ENCODE results near the gene CORO2B.

Gene CORO2B

DNA sequence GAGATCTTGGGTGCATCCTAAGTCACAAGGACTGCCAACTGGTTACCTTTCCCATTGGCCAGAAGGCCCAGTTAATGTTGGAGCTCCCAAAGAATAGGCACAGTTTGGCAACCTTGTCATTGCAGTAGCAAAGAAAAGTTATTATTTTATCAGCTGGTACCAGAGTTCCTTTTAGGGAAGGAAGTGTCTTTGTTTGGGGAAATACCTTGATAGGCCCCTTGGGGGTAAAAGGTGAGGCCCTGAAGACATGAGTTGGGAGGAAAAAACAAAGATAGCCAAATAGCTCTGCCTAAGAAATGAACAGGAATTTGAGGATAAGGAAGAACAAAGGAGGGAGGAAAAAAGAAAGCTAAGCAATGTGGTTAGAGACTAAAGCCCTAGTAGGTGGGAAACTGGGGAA is 156.1 kb downstream of the CORO2B start:
- no peak for TF ChIP-seq CTCF (IDR thresholded peaks at IDR 0.05)
- Histone ChIP-seq H3K4me1 (ENCODE audit: control insufficient read depth in 1 of 2, insufficient read depth in 1 of 2, low read depth in 1 of 2, low read length in 1 of 2) (peaks cover 20 to 25% of the 10 kb centered on the region in 2 experiments), H3K36me3 (no peaks in the 10 kb centered on the region), H3K27ac (peak overlapping the region; percentile 26), H3K4me3 (ENCODE audit: low read depth in 1 of 2, low read length in 1 of 2) (no peak overlapping the region), H3K27me3 (no peaks in the 10 kb centered on the region), H3K9me3 (no peaks in the 10 kb centered on the region)

DNA sequence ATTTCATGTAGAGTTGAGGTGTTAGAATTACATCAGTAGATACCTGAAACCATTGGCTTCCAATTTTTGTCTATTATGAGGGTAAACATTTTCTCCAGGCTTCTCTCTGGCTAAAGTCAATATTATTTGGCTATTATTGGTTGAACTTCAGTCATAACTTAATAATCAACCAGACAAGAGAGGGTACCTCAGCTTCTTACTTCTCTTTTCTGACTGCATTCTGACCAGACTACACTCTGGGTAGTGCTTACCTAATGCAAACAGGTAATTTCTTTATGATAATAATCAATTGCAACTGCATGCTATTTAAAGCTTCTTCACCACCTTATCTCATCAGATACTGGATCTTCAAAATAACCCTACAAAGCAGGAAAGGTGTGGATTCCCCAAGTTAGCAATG is 156.8 kb downstream of the CORO2B start:
- H3K4me3 ChIP-seq (ENCODE audit: low read depth in 1 of 2, low read length in 1 of 2), result no peak overlapping the region
- no peak for TF ChIP-seq CTCF (IDR thresholded peaks at IDR 0.05)
- H3K27ac ChIP-seq, result peak overlapping the region; percentile 26
- H3K9me3 ChIP-seq, result no peaks in the 10 kb centered on the region
- peaks cover 20 to 25% of the 10 kb centered on the region in 2 experiments for H3K4me1 ChIP-seq (ENCODE audit: control insufficient read depth in 1 of 2, insufficient read depth in 1 of 2, low read depth in 1 of 2, low read length in 1 of 2)
- H3K36me3 ChIP-seq, result no peaks in the 10 kb centered on the region
- H3K27me3 ChIP-seq, result no peaks in the 10 kb centered on the region

GRCh38 chr15:68739390-68740080 is 160.7 kb downstream of the CORO2B start:
- Histone ChIP-seq H3K27ac (no peak overlapping the region), H3K4me3 (ENCODE audit: low read depth in 1 of 2, low read length in 1 of 2) (no peak overlapping the region), H3K36me3 (no peaks in the 10 kb centered on the region), H3K9me3 (no peaks in the 10 kb centered on the region), H3K4me1 (ENCODE audit: control insufficient read depth in 1 of 2, insufficient read depth in 1 of 2, low read depth in 1 of 2, low read length in 1 of 2) (peaks cover 20 to 23% of the 10 kb centered on the region in 2 experiments), H3K27me3 (no peaks in the 10 kb centered on the region)
- no peak for TF ChIP-seq CTCF (IDR thresholded peaks at IDR 0.05)

DNA sequence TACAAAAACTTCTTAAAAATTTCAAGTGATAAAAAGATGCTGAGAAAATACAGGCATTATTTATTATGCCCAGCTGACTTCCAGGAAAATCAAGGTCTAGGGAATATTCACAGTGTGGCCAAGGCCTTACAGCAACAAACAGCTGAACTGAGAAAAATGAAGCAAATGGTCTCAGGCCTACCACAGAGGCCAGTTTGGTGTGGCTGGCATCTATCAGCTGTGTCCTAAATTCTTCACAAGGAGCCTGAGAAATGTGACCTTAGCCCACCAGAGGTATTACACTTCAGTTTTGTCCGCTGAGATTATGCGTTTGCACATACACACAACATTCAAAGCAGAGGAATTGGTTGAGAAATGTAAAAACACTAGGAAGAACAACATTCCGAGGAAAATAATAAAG is 164.5 kb downstream of the CORO2B start:
- H3K9me3 ChIP-seq, result no peaks in the 10 kb centered on the region

DNA sequence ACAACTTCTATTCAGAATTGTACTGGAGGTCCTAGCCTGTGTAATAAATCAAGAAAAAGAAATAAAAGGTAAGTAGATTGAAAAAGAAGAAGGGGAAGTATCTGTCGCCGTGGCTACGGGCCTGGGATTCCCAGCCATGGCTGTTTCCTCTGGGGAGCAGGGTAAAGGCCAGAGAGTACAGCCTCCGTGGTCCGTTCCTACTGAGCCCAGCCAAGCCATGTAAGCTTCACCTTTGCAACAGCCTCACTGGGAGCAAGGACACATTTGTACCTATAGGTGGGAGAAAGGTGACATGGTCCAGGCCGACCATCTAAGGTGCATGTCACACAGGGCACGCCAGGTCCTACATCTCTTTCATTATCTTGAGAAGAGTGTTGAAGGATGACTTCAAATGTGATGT is 170.6 kb downstream of the CORO2B start:
- TF ChIP-seq CTCF (IDR thresholded peaks at IDR 0.05), result no peak
- Histone ChIP-seq H3K4me1 (ENCODE audit: control insufficient read depth in 1 of 2, insufficient read depth in 1 of 2, low read depth in 1 of 2, low read length in 1 of 2) (peaks cover 5 to 20% of the 10 kb centered on the region in 2 experiments), H3K27me3 (no peaks in the 10 kb centered on the region), H3K4me3 (ENCODE audit: low read depth in 1 of 2, low read length in 1 of 2) (no peak overlapping the region), H3K9me3 (no peaks in the 10 kb centered on the region), H3K36me3 (no peaks in the 10 kb centered on the region), H3K27ac (peak overlapping the region; percentile 55)

More for the DNA sequence above, 164.5 kb downstream of the CORO2B start:
- Histone ChIP-seq H3K4me1 (ENCODE audit: control insufficient read depth in 1 of 2, insufficient read depth in 1 of 2, low read depth in 1 of 2, low read length in 1 of 2) (peaks cover 5 to 11% of the 10 kb centered on the region in 2 experiments), H3K27ac (no peak overlapping the region), H3K4me3 (ENCODE audit: low read depth in 1 of 2, low read length in 1 of 2) (no peak overlapping the region), H3K27me3 (no peaks in the 10 kb centered on the region), H3K36me3 (no peaks in the 10 kb centered on the region)
- no peak for TF ChIP-seq CTCF (IDR thresholded peaks at IDR 0.05)
